NCI-H345 treated with DMSO at 0.1 percent for 48 hours (cell line): ENCODE measurements around the gene TNN.

Source experiments
- DNase-seq: peaks from one replicate; lab custom pipeline; 2025; ENCODE audit not compliant: unreplicated experiment; lab: John Stamatoyannopoulos, UW

TNN gene

DNA sequence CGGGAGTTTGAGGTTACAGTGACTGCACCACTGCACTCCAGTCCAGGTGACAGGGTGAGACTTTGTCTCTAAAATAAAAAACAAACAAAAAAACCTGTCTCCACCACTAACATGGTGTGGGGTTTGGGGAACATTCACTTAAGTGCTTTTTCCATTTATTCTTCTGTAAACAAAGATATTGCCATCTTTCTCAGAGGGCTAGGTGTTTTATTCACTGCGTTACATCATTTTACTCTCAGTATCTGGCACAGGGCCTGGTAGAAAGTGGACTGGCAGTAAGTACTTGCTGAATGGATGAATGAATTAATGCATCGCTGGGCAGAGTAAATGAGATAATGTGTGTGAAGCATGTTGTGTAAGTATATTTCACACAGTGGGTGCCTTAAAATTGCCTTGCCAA, 104.9 kb downstream of the TNN start:
- DNase-seq: peak; percentile 34

DNA sequence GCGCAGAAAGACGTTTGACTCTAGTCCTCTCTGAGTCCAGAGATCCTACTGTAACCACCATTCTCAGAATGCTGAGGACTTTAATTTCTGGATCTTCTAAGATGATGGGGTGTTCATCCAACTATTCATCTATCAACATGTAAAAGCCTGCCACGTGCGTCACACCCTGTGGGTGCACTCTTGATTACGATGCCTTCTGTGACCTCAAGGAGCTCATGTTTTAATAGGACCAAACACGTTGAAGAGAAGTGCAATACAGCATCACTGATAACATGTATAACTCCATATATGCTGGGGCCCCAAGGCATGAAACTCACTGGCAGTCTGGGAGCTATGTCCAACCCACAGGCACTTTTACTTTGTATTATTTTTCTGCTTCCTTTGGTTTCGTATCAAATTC, 105.9 kb downstream of the TNN start:
- no peak for DNase-seq

GRCh38 chr1:175174309-175175102, 106.9 kb downstream of the TNN start:
- no peak for DNase-seq

DNA sequence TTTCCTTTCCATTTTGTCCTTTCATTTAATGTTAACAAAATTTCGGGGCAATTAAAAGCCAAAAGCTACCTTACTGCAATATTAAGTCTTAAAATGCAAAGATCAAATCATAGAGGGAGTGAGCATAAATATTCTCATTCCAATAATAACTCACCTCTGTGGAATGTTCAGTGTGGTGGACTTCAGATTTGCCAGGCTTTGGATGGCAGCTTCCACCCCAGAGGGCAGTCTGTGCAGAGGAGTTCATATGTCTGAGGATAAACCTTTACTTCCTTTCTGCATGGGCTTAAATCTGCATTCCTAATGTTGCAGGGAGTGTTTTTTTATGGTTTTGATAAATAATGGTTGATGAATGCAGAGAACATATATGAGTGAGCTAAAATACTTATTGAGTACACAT, 108.6 kb downstream of the TNN start:
- no peak for DNase-seq

- DNase-seq: no peak
Measured at GRCh38 chr1:175178056-175178455, 110.4 kb downstream of the TNN start.

DNA sequence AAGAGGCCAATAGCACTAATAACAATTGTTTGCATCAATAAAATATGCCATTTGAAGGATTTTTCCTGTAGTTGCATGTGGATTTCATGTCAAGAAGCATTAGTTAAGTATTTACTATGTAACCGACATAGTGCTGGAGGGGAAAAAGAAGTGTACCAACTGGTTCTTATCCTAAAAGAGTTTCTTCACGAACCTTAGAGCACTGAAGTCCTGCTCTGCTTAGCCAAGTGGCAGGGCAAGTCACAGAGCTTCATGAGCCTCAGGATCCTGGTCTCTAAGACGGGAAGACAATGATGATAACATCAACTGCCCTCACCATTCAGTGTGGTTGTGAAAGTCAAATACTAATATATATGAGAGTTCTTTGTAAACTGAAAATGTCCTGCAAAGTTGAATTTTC, 110.8 kb downstream of the TNN start:
- no peak for DNase-seq

DNA sequence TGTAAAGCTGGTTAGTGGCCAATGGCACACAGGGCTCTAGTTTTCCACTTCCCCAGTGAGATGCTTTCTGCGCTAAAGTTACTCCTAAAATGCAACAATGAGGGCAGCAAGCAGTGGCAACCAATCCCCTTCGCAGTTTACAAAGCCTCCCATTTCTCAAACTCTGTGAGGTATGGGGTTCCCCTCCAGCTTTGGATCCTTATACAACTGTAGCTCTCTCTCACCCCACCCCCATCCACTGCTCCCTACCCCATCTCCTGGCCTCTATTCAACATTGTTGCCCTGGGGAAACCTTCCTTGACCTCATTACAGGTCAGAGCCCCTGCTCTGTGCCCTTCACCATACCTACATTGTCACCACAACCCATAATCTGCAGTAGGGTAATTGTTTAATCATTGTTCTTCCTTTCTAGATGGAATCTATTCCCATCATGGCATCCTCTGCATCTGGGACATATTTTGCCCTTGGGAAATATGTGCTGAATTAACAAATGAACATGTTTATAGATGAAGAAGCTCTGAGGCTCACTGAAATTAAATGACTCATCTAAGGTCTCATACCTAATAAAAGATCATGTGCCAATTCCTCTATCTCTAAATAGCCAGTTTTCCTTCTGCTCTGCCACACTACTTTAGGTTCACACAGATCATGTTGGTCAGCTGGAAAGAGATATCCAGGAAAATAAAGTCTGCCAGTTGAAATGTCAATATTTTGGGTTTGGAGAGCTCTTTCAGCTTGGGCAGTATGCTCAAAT, 112.4 kb downstream of the TNN start:
- no peak for DNase-seq

- no peak for DNase-seq
Measured at GRCh38 chr1:175182201-175182746, 114.6 kb downstream of the TNN start.

- no peak for DNase-seq
Measured at GRCh38 chr1:175183586-175183985, 116.0 kb downstream of the TNN start.

DNA sequence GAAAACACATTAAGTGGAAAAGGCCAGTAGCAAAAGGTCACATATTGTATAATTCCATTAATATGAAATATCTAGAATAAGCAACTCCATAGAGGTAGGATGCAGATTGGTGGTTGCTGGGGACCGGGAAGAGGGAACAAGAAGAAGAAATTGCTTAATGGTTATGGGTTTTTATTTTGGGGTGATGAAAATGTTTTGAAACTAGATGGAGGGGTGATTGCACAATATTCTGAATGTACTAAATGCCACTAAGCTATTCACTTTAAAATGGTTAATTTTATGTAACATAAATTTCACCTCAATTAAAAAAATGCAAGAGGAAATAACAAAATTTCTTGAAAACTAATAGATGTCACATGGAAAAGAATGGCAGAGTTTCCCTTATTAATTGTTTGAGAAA, 118.3 kb downstream of the TNN start:
- no peak for DNase-seq

DNA sequence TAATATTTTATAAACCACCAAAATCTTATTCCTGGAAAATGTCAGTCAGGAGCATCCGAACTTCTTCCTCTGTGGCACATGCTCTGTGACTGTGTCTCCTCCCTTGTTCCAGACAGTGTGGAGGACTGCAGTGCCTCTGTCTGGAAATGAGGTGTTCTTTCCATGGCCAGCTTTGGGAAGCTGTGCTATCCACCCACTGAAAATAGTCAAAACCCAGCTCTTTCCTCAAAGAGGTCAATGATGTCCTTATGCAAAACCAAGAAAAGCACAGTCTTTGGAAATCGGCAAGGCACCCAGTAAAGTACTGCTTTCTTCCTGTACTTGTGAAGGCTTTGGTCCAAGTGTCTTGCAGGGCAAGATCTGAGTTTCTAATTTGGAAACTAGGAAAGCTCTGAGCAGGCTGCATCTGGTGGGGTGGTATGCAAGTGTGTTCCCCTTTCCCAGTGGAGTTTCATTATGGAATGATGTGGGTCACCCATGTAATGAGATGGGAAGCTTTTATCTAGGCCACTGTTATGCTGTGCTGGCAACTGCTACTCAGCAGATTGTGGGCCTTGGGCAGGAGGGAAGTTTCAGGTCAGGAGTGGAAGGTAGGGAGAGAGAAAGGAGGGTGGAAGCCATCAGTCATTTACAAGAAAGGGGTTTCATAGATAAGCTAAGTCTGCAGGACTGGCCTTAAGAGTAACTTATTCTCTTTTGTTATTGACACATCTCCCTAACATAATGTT, 119.0 kb downstream of the TNN start:
- DNase-seq: no peak

DNA sequence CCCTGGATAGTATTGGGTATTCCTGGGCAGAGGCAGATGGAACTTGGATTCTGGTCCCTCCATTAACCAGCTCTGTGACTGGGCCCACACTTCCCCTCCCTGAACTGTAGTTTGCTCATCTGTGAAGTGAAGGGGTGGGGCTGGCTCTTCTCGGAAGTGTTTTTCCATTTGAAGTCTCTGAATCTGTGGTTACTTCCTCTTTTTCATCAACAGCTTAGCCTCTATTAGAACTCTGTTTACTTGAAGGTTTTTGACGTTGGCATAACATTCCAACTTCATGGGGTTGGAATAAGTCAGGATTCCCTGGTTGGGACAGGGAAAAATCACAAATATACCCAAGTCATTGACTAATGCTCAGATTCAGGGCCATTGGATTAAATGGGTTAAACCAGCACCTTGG, 121.3 kb downstream of the TNN start:
- no peak for DNase-seq

DNA sequence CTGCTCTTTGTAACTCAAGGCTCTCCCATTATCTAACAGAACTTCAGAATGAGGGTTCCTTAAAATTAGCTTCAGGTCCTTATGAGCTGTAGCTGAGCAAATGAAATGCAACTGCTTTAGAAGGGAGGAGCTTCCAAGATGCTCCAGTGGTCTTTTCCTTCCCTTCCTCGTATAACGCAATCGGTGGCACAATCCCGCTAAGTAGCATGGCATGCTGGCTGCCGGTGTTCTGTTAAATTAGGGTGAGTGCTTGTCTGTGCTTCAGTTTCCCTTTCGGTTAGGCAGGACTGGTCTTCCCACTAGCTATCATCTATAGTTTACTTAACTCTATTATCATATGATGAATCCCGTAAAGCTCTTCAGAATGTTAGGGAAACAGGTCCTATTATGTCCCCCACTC, 124.0 kb downstream of the TNN start:
- no peak for DNase-seq

DNA sequence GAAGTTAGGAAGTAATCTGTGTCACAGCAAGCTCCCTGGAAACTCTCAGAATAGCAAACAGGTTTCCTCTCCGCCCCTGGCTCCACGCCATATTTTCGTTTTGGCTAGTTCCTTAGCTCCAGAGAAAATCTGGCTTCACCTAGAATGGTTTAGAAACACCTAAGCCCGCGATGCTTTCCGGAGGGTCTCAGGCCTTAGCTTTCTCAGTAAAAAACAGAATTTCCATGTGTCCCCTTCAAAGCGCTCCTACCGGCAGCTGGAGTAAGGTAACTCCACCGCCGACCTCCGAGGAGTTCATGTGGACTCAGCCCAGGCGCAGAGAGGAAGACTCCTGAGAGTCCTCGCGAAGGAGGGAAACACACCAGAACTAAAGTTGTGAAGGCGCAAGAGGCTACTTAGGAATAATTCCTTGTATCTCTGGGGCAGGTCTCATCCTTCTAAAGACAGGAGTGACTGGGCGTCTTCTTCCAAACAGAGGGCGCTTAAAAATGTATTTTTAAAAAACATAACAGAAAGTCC, 124.5 kb downstream of the TNN start:
- DNase-seq: peak; percentile 42

DNA sequence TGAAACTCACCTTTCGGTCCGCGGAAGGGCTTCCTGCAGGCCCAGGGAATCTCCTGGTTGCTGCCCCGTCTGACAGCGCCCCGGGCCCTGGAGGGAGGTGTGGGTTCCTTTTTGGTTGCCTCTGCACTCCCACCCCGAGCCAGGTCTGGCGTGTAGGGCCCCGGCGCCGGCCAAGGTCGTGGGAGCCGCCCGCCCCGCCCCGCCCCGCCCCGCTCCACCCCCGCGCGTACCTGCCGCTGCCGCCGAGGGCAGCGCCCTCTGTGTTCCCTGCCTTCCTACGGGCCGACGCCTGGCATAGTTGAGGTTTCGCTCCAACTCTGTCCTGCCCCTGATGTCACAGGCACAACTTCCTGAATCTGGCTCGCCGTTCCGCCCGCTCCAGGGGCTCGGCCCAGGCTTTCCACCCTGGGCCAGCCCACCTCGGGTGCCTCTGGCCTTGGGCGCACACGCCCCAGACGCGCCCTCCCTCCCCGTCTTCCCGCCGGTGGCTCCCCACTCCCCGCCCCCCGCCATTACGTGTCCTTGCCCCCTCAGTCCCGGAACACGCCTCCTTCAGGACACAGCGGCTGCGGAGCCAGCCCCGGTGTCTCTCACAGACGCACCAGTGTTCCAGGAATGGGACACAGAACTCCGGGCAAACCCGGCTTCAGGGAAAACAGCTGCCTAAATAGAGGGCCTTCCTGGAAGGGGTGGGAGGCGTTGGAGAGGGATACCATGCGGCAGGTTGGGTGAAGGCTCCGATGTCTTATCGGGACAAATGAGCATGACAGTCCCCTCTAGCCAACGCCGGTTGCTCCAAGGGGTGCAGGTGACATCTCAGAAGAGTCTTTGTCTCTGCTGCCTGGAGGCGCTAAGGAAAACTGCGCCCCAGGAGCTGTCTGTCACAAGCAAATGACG, 125.2 kb downstream of the TNN start, which contains the start of gene KIAA0040:
TSS of gene KIAA0040 (minus strand) at position 147 of the 897 bp plus-strand sequence. CDS start 31,763 bp downstream, outside the sequence.
- DNase-seq: peak; percentile 44

DNA sequence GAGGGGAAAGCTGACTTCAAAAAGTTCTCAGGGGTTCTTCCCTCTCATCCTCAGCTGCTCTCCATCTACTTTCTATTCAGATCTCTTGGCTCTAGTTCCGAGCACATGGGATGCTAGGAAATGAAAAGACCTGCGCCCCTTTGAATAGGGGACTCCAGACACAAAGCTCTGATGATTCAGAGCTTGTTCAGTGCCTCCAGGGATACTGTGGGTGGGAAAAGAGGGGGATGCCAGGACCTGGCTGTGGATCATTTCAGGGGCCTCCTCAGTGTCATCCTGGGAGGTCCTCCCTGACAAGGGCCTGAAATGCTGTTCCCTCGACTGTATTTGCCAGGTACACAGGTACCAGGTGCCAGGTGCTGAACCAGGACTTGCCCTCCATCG, 125.9 kb downstream of the TNN start:
- no peak for DNase-seq

DNA sequence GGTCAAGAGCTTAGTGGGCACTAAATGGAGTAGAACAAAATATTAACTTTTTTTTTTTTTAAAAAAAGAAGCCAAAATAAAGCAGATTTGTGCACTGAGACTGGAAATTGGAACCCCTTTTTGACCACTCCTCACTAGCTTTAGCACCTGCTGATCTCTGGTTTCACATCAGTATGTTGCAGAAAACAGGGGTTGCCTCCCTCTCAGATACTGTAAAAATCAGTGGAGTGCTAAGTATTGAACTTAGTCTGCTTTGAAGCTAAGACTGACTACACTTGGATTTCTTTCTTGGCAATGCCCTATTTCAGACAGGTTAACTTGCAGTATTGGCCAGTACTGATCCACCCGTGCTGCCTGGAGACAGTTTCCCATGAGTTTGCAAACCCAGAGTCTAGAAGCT, 127.6 kb downstream of the TNN start:
- no peak for DNase-seq

GRCh38 chr1:175195798-175196197, 128.2 kb downstream of the TNN start:
- DNase-seq: no peak

DNA sequence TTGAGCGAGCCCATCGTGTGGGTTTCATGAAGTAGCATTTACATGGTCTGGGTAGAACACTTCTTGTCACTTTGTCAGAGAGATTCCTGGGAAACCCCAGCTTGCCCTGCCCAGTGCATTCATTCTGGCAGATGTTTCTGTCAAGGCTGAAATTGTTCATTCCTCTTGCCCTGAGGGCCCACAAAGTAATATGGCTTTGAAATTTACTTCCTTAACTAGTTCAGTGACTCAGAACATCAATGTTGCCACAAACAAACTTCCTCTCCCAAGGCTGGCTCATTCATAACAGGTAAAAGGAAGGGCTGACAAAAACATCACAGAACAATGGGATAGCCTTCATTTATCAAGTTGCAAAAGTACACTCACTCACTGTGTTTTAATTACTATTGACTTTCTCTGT, 129.9 kb downstream of the TNN start:
- DNase-seq: no peak
